H9 (cell line): Measurements from ENCODE around the gene TSPAN32. TPM values are rescaled to one million over a fixed set of nuclear protein-coding genes. Genes with fewer than 3 reads are reported as not detected.

Source experiments
- DNase-seq: peaks from one replicate; pipeline ENCODE4 v3.0.0-alpha.2; 2017
- H2AFZ ChIP-seq: one replicate; pipeline ENCODE4 v1.6.1; 2013; ENCODE audit warnings: mild to moderate bottlenecking, low read length, control low read depth, moderate library complexity
- H2AK5ac ChIP-seq: 2 replicates; pipeline ENCODE4 v1.6.1; 2013; ENCODE audit warnings: low read length, control low read depth, mixed read lengths; ENCODE audit not compliant: insufficient read length
- H2BK120ac ChIP-seq: one replicate; pipeline ENCODE4 v1.6.1; 2013; ENCODE audit warnings: low read depth, mild to moderate bottlenecking, low read length, control low read depth, inconsistent platforms; ENCODE audit not compliant: poor library complexity, severe bottlenecking
- H2BK12ac ChIP-seq: 2 replicates; pipeline ENCODE4 v1.6.1; 2013; ENCODE audit warnings: low read length, control low read depth, mixed read lengths, low read depth; ENCODE audit not compliant: insufficient read length
- H2BK15ac ChIP-seq: 2 replicates; pipeline ENCODE4 v1.6.1; 2013; ENCODE audit warnings: low read depth, low read length, control low read depth
- H2BK20ac ChIP-seq: one replicate; pipeline ENCODE4 v1.6.1; 2013; ENCODE audit warnings: low read depth, mild to moderate bottlenecking, low read length, control low read depth, inconsistent platforms; ENCODE audit not compliant: poor library complexity, severe bottlenecking
- H2BK5ac ChIP-seq: 2 replicates; pipeline ENCODE4 v1.6.1; 2013; ENCODE audit warnings: low read length, control low read depth, mixed read lengths; ENCODE audit not compliant: insufficient read length
- H3K14ac ChIP-seq: 2 replicates; pipeline ENCODE4 v1.6.1; 2013; ENCODE audit warnings: low read length, control low read depth; ENCODE audit not compliant: insufficient read depth
- H3K18ac ChIP-seq: 2 replicates; pipeline ENCODE4 v1.6.1; 2013; ENCODE audit warnings: low read depth, mild to moderate bottlenecking, mixed read lengths, low read length, control low read depth; ENCODE audit not compliant: insufficient read length
- H3K23ac ChIP-seq: 2 replicates; pipeline ENCODE4 v1.6.1; 2013; ENCODE audit warnings: low read length, control low read depth, mixed read lengths, low read depth; ENCODE audit not compliant: insufficient read length
- H3K23me2 ChIP-seq: 2 replicates; pipeline ENCODE4 v1.6.1; 2013; ENCODE audit warnings: low read depth, mild to moderate bottlenecking, mixed read lengths, low read length, control low read depth; ENCODE audit not compliant: insufficient read length, poor library complexity, severe bottlenecking
- H3K27ac ChIP-seq: 2 replicates; pipeline ENCODE4 v1.5.1; 2013; ENCODE audit warnings: low read length, control low read depth, mixed read lengths, low read depth; ENCODE audit not compliant: insufficient read length
- H3K27me3 ChIP-seq: 2 replicates; pipeline ENCODE4 v1.6.1; 2013; ENCODE audit warnings: low read length, control low read depth, inconsistent platforms; ENCODE audit not compliant: insufficient read depth
- H3K4ac ChIP-seq: 2 replicates; pipeline ENCODE4 v1.6.1; 2013; ENCODE audit warnings: low read depth, mild to moderate bottlenecking, control low read depth, inconsistent platforms, low read length, moderate library complexity
- H3K4me1 ChIP-seq: 2 replicates; pipeline ENCODE4 v1.6.1; 2013; ENCODE audit warnings: low read length, control low read depth, inconsistent platforms; ENCODE audit not compliant: insufficient read depth
- H3K4me2 ChIP-seq: 2 replicates; pipeline ENCODE4 v1.6.1; 2013; ENCODE audit warnings: low read length, control low read depth, mixed read lengths; ENCODE audit not compliant: insufficient read length, insufficient read depth
- H3K56ac ChIP-seq: 2 replicates; pipeline ENCODE4 v1.6.1; 2013; ENCODE audit warnings: low read depth, mild to moderate bottlenecking, mixed read lengths, low read length, control low read depth; ENCODE audit not compliant: insufficient read length
- H3K79me1 ChIP-seq: 2 replicates; pipeline ENCODE4 v1.6.1; 2013; ENCODE audit warnings: low read depth, mild to moderate bottlenecking, moderate library complexity, low read length, control low read depth, inconsistent platforms; ENCODE audit not compliant: insufficient read depth, poor library complexity, severe bottlenecking
- H3K79me2 ChIP-seq: 2 replicates; pipeline ENCODE4 v1.6.1; 2013; ENCODE audit warnings: low read length, control low read depth, inconsistent platforms; ENCODE audit not compliant: insufficient read depth
- H3K9ac ChIP-seq: 2 replicates; pipeline ENCODE4 v1.6.1; 2013; ENCODE audit warnings: low read length, control low read depth, mixed read lengths; ENCODE audit not compliant: insufficient read length; ENCODE audit errors: extremely low read depth
- H3K9me3 ChIP-seq: one replicate; pipeline ENCODE4 v1.6.1; 2013; ENCODE audit warnings: low read depth, low read length, inconsistent platforms; ENCODE audit not compliant: control insufficient read depth
- H3T11ph ChIP-seq: one replicate; pipeline ENCODE4 v1.6.1; 2013; ENCODE audit warnings: mild to moderate bottlenecking, low read length, control low read depth, inconsistent platforms
- H4K20me1 ChIP-seq: one replicate; pipeline ENCODE4 v1.6.1; 2013; ENCODE audit not compliant: control insufficient read depth, insufficient read length, insufficient read depth
- H4K5ac ChIP-seq: 2 replicates; pipeline ENCODE4 v1.6.1; 2013; ENCODE audit warnings: low read depth, mild to moderate bottlenecking, mixed read lengths, low read length, control low read depth; ENCODE audit not compliant: insufficient read length
- H4K8ac ChIP-seq: replicated peaks from 2 replicates; pipeline ENCODE4 v1.6.1; 2013; ENCODE audit warnings: low read length, control low read depth, mixed read lengths, low read depth; ENCODE audit not compliant: insufficient read length
- H4K91ac ChIP-seq: 2 replicates; pipeline ENCODE4 v1.6.1; 2013; ENCODE audit warnings: low read depth, mild to moderate bottlenecking, moderate library complexity, mixed read lengths, low read length, control low read depth; ENCODE audit not compliant: insufficient read length
- H3K27ac Mint-ChIP-seq, 3 experiments: 2 replicates in 2 of 3; 3 replicates in 1 of 3; pipeline ENCODE4 v1.8.0; 2020 to 2021; ENCODE audit warnings: mixed read lengths in 3 of 3, mild to moderate bottlenecking in 1 of 3, moderate library complexity in 1 of 3
- H3K27me3 Mint-ChIP-seq: 2 replicates; pipeline ENCODE4 v1.8.0; 2021; ENCODE audit warnings: low read depth, mild to moderate bottlenecking, moderate library complexity, mixed read lengths
- H3K36me3 Mint-ChIP-seq, 3 experiments: 2 replicates in 2 of 3; 3 replicates in 1 of 3; pipeline ENCODE4 v1.8.0; 2020 to 2021; ENCODE audit warnings: low read depth in 3 of 3, mixed read lengths in 3 of 3; ENCODE audit not compliant: insufficient read depth in 1 of 3
- H3K4me1 Mint-ChIP-seq, 2 experiments: 2 replicates each; pipeline ENCODE4 v1.8.0; 2020; ENCODE audit warnings: mixed read lengths in 2 of 2
- H3K4me3 Mint-ChIP-seq, 2 experiments: 2 replicates in 1 of 2; 3 replicates in 1 of 2; pipeline ENCODE4 v1.8.0; 2020 to 2021; ENCODE audit warnings: mild to moderate bottlenecking in 2 of 2, mixed read lengths in 2 of 2, moderate library complexity in 1 of 2
- H3K9me3 Mint-ChIP-seq, 2 experiments: 2 replicates in 1 of 2; 3 replicates in 1 of 2; pipeline ENCODE4 v1.8.0; 2020; ENCODE audit warnings: mild to moderate bottlenecking in 2 of 2, mixed read lengths in 2 of 2, moderate library complexity in 1 of 2
- CTCF ChIP-seq: fragments of 200-600 bp; sonication (generic); conservative IDR thresholded peaks from 3 replicates; pipeline ENCODE4 v1.8.0; 2021; ENCODE audit warnings: antibody characterized with exemption, mild to moderate bottlenecking
- WGBS: extraction: QIAGEN DNeasy Blood & Tissue Kit; methylation state at CpG from one replicate; pipeline ENCODE4 v1.1.7; 2013; ENCODE audit warnings: missing lambda C conversion rate, low lambda C conversion rate, mixed read lengths; ENCODE audit not compliant: insufficient read length; ENCODE audit errors: extremely low coverage; 5-methylcytosine and 5-hydroxymethylcytosine counted together
- total RNA-seq: library from RNA; stranded (reverse); gene quantifications from 2 replicates; pipeline ENCODE4 v1.2.1, GENCODE V29; 2021

The TSPAN32 gene
- total RNA-seq, 1 experiment from 2014 or later: not detected

GRCh38 chr11:2342981-2343380, 41.2 kb downstream of the TSPAN32 start:
- H3K23ac ChIP-seq: no peak overlapping the region
- Mint-ChIP-seq H3K4me3 (no peak overlapping the region; a peak in 1 of 5 replicates), H3K36me3 (peaks cover 0 to 2% (median under 1%) of the 10 kb centered on the region in 3 experiments; a peak in 3 of 7 replicates), H3K27ac (peak overlapping the region in 2 of 3 experiments; percentile 29 to 92; a peak in 1 of 7 replicates), H3K27me3 (peaks cover 45% of the 10 kb centered on the region), H3K4me1 (peaks cover 17 to 22% of the 10 kb centered on the region in 2 experiments), H3K9me3 (peaks cover 18 to 25% of the 10 kb centered on the region in 2 experiments)
- no peak overlapping the region for H2BK5ac ChIP-seq
- no peak overlapping the region for H2BK120ac ChIP-seq
- no peak overlapping the region for H4K8ac ChIP-seq
- no peak overlapping the region for H3K27ac ChIP-seq
- no peak overlapping the region for H4K5ac ChIP-seq
- H3K4ac ChIP-seq: no peak overlapping the region
- no peaks in the 10 kb centered on the region for H3K79me1 ChIP-seq
- H3K9me3 ChIP-seq: no peaks in the 10 kb centered on the region
- no peak for TF ChIP-seq CTCF
- H3K79me2 ChIP-seq: no peaks in the 10 kb centered on the region
- no peak overlapping the region for H3K9ac ChIP-seq
- no CpG with 5 or more reads among the region's 5 CpGs for WGBS
- no peak overlapping the region for H3K18ac ChIP-seq
- DNase-seq: no peak
- H4K20me1 ChIP-seq: no peaks in the 10 kb centered on the region
- H3K14ac ChIP-seq: no peak overlapping the region
- no peak overlapping the region for H3K56ac ChIP-seq
- H3T11ph ChIP-seq: no peak overlapping the region
- H2AK5ac ChIP-seq: no peak overlapping the region
- no peak overlapping the region for H2BK15ac ChIP-seq
- no peak overlapping the region for H2BK12ac ChIP-seq
- no peak overlapping the region for H4K91ac ChIP-seq
- no peaks in the 10 kb centered on the region for H3K23me2 ChIP-seq
- H3K4me1 ChIP-seq: no peaks in the 10 kb centered on the region; the same call in 1 of the 2 replicates
- no peaks in the 10 kb centered on the region for H3K27me3 ChIP-seq
- no peak overlapping the region for H2AFZ ChIP-seq
- H2BK20ac ChIP-seq: no peak overlapping the region
- no peak overlapping the region for H3K4me2 ChIP-seq
